GM12878 (cell line): ENCODE results near the gene GALK2. TPM values are rescaled to one million over a fixed set of nuclear protein-coding genes. Genes with fewer than 3 reads are reported as not detected.

Source experiments
- ATAC-seq: fragments of 200-7000 bp; cut with Tn5 transposase; 3 replicates; pipeline ENCODE4 v1.9.1; 2020; ENCODE audit warnings: mild to moderate bottlenecking, moderate library complexity
- BruUV-seq: library from RNA; stranded (reverse); fragments of 400-500 nt; replicated peaks from 2 replicates; lab custom pipeline; 2021; lab: Mats Ljungman, UMichigan
- CTCF ChIA-PET: fragments of 300-600 bp; sonication (Branson Sonifier 250); formaldehyde crosslinking; extraction: SDS; loops from one replicate; lab custom pipeline; 2021; ENCODE audit warnings: inconsistent platforms; lab: Yijun Ruan, JAX
- POLR2A ChIA-PET: fragments of 350-600 bp; formaldehyde crosslinking; extraction: SDS; loops from one replicate; lab custom pipeline; 2021; ENCODE audit warnings: inconsistent platforms; lab: Charles Lee
- RAD21 ChIA-PET: fragments of 300-600 bp; sonication (Branson Sonifier 250); formaldehyde crosslinking; loops from one replicate; lab custom pipeline; 2023; ENCODE audit warnings: antibody characterized with exemption; ENCODE audit not compliant: unreplicated experiment; lab: Charles Lee
- SMC1A ChIA-PET: fragments of 300-600 bp; sonication (Branson Sonifier 250); formaldehyde crosslinking; loops from one replicate; lab custom pipeline; 2023; ENCODE audit not compliant: unreplicated experiment, uncharacterized antibody; lab: Charles Lee
- DNase-seq: peaks from one replicate; pipeline ENCODE4 v3.0.0-alpha.2; 2011; ENCODE audit warnings: low read depth, low spot score
- FAIRE-seq: peaks from 3 replicates; lab custom pipeline; 2011; peaks lifted over from hg19 to GRCh38; lab: Jason Lieb, UNC
- H2AFZ ChIP-seq: 2 replicates; pipeline ENCODE4 v1.6.0; 2011; ENCODE audit warnings: low read depth, low read length, control low read depth; ENCODE audit not compliant: control insufficient read depth
- H3K27ac ChIP-seq: 2 replicates; pipeline ENCODE4 v1.5.1; 2011; ENCODE audit warnings: control low read depth; ENCODE audit not compliant: control insufficient read depth, insufficient read depth
- H3K27me3 ChIP-seq, 2 experiments: replicated peaks in 1 of 2; 2 replicates each; pipeline versions ENCODE4 v1.6.0 to v1.6.1; 2011; ENCODE audit warnings: low read length in 1 of 2; ENCODE audit not compliant: control insufficient read depth in 2 of 2, insufficient read depth in 2 of 2
- H3K36me3 ChIP-seq, 2 experiments: 2 replicates each; pipeline ENCODE4 v1.5.1; 2011; ENCODE audit warnings: low read length in 1 of 2; ENCODE audit not compliant: control insufficient read depth in 2 of 2, insufficient read depth in 2 of 2
- H3K4me1 ChIP-seq: 2 replicates; pipeline ENCODE4 v1.6.1; 2011; ENCODE audit warnings: mild to moderate bottlenecking, low read length, moderate library complexity, mixed read lengths; ENCODE audit not compliant: control insufficient read depth, insufficient read depth
- H3K4me2 ChIP-seq: 2 replicates; pipeline ENCODE4 v1.6.0; 2011; ENCODE audit warnings: control low read depth; ENCODE audit not compliant: control insufficient read depth, insufficient read depth
- H3K4me3 ChIP-seq: fragments of 200-600 bp; sonication (generic); 2 replicates; pipeline ENCODE4 v1.5.1; 2016
- H3K79me2 ChIP-seq: 2 replicates; pipeline ENCODE4 v1.6.0; 2011; ENCODE audit warnings: low read length; ENCODE audit not compliant: control insufficient read depth, insufficient read depth
- H3K9ac ChIP-seq: 2 replicates; pipeline ENCODE4 v1.8.0; 2011; ENCODE audit warnings: low read length, control low read depth, mixed read lengths; ENCODE audit not compliant: control insufficient read depth, insufficient read depth
- H3K9me3 ChIP-seq: replicated peaks from 3 replicates; pipeline ENCODE4 v1.5.1; 2011; ENCODE audit warnings: mild to moderate bottlenecking, low read length; ENCODE audit not compliant: control insufficient read depth, insufficient read depth
- H4K20me1 ChIP-seq: 2 replicates; pipeline ENCODE4 v1.6.0; 2011; ENCODE audit not compliant: control insufficient read depth, insufficient read depth
- BCL11A ChIP-seq: IDR thresholded peaks from 2 replicates; pipeline ENCODE4 v1.6.1; 2011; ENCODE audit warnings: low read depth, low read length
- CBX3 ChIP-seq: fragments of 200-600 bp; sonication (generic); IDR thresholded peaks from 2 replicates; pipeline ENCODE4 v1.6.1; 2016; ENCODE audit warnings: low read depth, borderline replicate concordance
- IRF4 ChIP-seq: IDR thresholded peaks from 2 replicates; pipeline ENCODE4 v1.6.1; 2011; ENCODE audit warnings: low read depth, low read length
- JUND ChIP-seq: IDR thresholded peaks from 2 replicates; pipeline ENCODE4 v1.6.1; 2012; ENCODE audit warnings: low read depth, mild to moderate bottlenecking, low read length, improper control_type of control experiment, moderate library complexity
- NKRF ChIP-seq: fragments of 450-650 bp; conservative IDR thresholded peaks from 2 replicates; pipeline ENCODE4 v1.6.1; 2017; ENCODE audit warnings: mild to moderate bottlenecking, moderate library complexity
- NR2C1 ChIP-seq: fragments of 450-650 bp; IDR thresholded peaks from 2 replicates; pipeline ENCODE4 v1.6.1; 2017; ENCODE audit warnings: antibody characterized with exemption, mild to moderate bottlenecking, moderate library complexity
- PBX3 ChIP-seq: IDR thresholded peaks from 2 replicates; pipeline ENCODE4 v1.6.1; 2011; ENCODE audit warnings: mild to moderate bottlenecking, low read depth, low read length, moderate library complexity; ENCODE audit not compliant: insufficient replicate concordance
- PML ChIP-seq: IDR thresholded peaks from 2 replicates; pipeline ENCODE4 v1.6.1; 2012; ENCODE audit warnings: low read length, inconsistent platforms
- POLR2AphosphoS2 ChIP-seq: IDR thresholded peaks from 2 replicates; pipeline ENCODE4 v1.6.1; 2011; ENCODE audit warnings: low read depth, mild to moderate bottlenecking, low read length, improper control_type of control experiment, moderate library complexity
- SKIL ChIP-seq: fragments of 450-650 bp; IDR thresholded peaks from 2 replicates; pipeline ENCODE4 v1.6.1; 2017; ENCODE audit warnings: mild to moderate bottlenecking, low read depth, inconsistent platforms; ENCODE audit not compliant: poor library complexity, severe bottlenecking
- SRF ChIP-seq, 2 experiments: IDR thresholded peaks; 2 replicates each; pipeline ENCODE4 v1.6.1; 2011; ENCODE audit warnings: low read depth in 2 of 2, low read length in 2 of 2, mild to moderate bottlenecking in 1 of 2, moderate library complexity in 1 of 2
- STAT3 ChIP-seq: IDR thresholded peaks from 2 replicates; pipeline ENCODE4 v1.6.1; 2011; ENCODE audit warnings: low read depth, low read length, improper control_type of control experiment
- TCF3 ChIP-seq: IDR thresholded peaks from 2 replicates; pipeline ENCODE4 v1.6.1; 2012; ENCODE audit warnings: low read depth, mild to moderate bottlenecking, low read length, borderline replicate concordance; ENCODE audit not compliant: insufficient read depth
- ZNF274 ChIP-seq: IDR thresholded peaks from one replicate; pipeline ENCODE4 v1.8.0; 2011; ENCODE audit not compliant: insufficient read length, insufficient read depth
- ZNF622 ChIP-seq: fragments of 450-650 bp; IDR thresholded peaks from 2 replicates; pipeline ENCODE4 v1.6.1; 2017; ENCODE audit warnings: mild to moderate bottlenecking, inconsistent platforms
- WGBS: methylation state at CpG from one replicate; pipeline ENCODE4 v1.1.6; 2016; ENCODE audit warnings: low lambda C conversion rate; ENCODE audit not compliant: insufficient replicate concordance, insufficient coverage; ENCODE audit errors: missing lambda C conversion rate; 5-methylcytosine and 5-hydroxymethylcytosine counted together
- in situ Hi-C: fragments of 300-500 bp; cut with MboI; formaldehyde crosslinking; loops from 9 replicates; pipeline ENCODE4 v1.14.3; 2018; ENCODE audit warnings: mixed read lengths
- intact Hi-C: fragments of 100-400 bp; cut with micrococcal nuclease; formaldehyde crosslinking; loops from one replicate; pipeline ENCODE4 v1.14.2; 2022; ENCODE audit not compliant: unreplicated experiment
- polyA plus RNA-seq, 11 experiments: library from polyadenylated mRNA; depleted of rRNA in 4 of 11; unstranded in 6 of 11; stranded (reverse) in 5 of 11; fragments of >200 nt; fragmentation: Nextera tagmentation in 4 of 11; fragmentation: Illumina TruSeq in 1 of 11; extraction: Ambion mirVana in 4 of 11; extraction: Trizol in 1 of 11; gene quantifications; 1 replicate in 1 of 11; 2 replicates in 10 of 11; pipeline versions ENCODE4 v1.2.1 to v1.2.3, GENCODE V29; 2011 to 2016; ENCODE audit warnings: inconsistent platforms in 2 of 11, missing spikeins in 2 of 11, low read depth in 1 of 11
- total RNA-seq, 4 experiments: library from RNA; depleted of rRNA in 3 of 4; stranded (reverse); fragments of >200 nt in 3 of 4; fragmentation: Illumina TruSeq in 1 of 4; extraction: Trizol in 1 of 4; gene quantifications; 2 replicates each; pipeline versions ENCODE4 v1.2.1 to v1.2.3, GENCODE V29; 2013 to 2021
- TF ChIP-seq, protein P1 (sequence below): fragments of 150-350 bp; IDR thresholded peaks from 2 replicates; pipeline ENCODE4 v1.6.1; 2016; ENCODE audit warnings: low read depth, low read length

Gene GALK2
- total and polyA plus RNA-seq, 10 of the 15 experiments (the other 5 are each of a cell fraction or from before 2014, with no cell fraction given) = 11.9 to 26.7 (median 15.4) TPM

DNA sequence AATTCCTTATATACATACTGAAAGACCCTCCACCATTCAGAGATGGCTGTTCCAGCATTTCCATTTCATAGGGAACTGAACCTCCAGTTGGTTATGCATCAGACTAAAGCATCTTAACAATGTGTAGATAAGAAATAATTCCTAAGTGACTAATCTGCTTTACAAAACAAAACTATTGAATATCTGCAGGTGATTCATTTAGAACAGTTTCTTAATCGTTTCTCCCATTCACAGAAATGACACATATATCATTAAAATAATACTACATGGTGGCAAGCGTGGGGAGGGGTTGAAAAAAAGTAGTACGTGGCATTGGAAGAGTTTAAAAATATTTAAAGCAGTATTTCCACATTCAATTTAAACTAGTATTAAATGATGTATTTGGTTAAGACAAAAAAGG is 34.1 kb upstream of the GALK2 start:
- FAIRE-seq (no peak), DNase-seq (no peak), ATAC-seq (no peak)
- ChIA-PET CTCF (interaction anchor here (1.4 to 2.6 kb wide), 2 partner anchors 10 to 160 kb away, joined by 5 to 21 read pairs; no protein-coding TSS in a partner anchor), SMC1A (interaction anchor here (1.1 to 1.3 kb wide), 2 partner anchors 13 to 172 kb away, joined by 3 read pairs; partner anchors contain the start of gene SHC4), POLR2A (no interaction called here), RAD21 (interaction anchor here (2.7 kb wide), 1 partner anchor 10 kb away, joined by 6 read pairs; no protein-coding TSS in a partner anchor)
- intact Hi-C loops = no loop called here
- no peaks in the 10 kb centered on the region for H3K27me3 ChIP-seq
- no peak overlapping the region for H3K4me2 ChIP-seq
- no peak overlapping the region for H2AFZ ChIP-seq
- H3K27ac ChIP-seq = no peak overlapping the region
- no peaks in the 10 kb centered on the region for H3K9me3 ChIP-seq
- H3K36me3 ChIP-seq = peaks cover 0 to 23% of the 10 kb centered on the region in 2 experiments; a peak in 2 of 4 replicates
- H4K20me1 ChIP-seq = no peaks in the 10 kb centered on the region
- H3K4me3 ChIP-seq = no peak overlapping the region
- no peak overlapping the region for H3K9ac ChIP-seq
- no peaks in the 10 kb centered on the region for H3K79me2 ChIP-seq
- 64% methylated on average over 3 of the region's 3 CpGs for WGBS
- in situ Hi-C loops = no loop called here
- peaks cover 5% of the 10 kb centered on the region; the same call in 1 of the 2 replicates for H3K4me1 ChIP-seq
- BruUV-seq = no TSS peak
- TF ChIP-seq IRF4 (no peak), POLR2AphosphoS2 (no peak), CBX3 (no peak), NKRF (no peak), JUND (no peak), PML (no peak), TCF3 (no peak), NR2C1 (no peak), PBX3 (no peak), SKIL (no peak), ZNF274 (no peak), ZNF622 (no peak), BCL11A (no peak), SRF (IDR thresholded peaks at IDR 0.05; ENCODE audit: low read depth in 2 of 2, low read length in 2 of 2) (no peak), STAT3 (no peak)
- TF ChIP-seq, protein P1, sequence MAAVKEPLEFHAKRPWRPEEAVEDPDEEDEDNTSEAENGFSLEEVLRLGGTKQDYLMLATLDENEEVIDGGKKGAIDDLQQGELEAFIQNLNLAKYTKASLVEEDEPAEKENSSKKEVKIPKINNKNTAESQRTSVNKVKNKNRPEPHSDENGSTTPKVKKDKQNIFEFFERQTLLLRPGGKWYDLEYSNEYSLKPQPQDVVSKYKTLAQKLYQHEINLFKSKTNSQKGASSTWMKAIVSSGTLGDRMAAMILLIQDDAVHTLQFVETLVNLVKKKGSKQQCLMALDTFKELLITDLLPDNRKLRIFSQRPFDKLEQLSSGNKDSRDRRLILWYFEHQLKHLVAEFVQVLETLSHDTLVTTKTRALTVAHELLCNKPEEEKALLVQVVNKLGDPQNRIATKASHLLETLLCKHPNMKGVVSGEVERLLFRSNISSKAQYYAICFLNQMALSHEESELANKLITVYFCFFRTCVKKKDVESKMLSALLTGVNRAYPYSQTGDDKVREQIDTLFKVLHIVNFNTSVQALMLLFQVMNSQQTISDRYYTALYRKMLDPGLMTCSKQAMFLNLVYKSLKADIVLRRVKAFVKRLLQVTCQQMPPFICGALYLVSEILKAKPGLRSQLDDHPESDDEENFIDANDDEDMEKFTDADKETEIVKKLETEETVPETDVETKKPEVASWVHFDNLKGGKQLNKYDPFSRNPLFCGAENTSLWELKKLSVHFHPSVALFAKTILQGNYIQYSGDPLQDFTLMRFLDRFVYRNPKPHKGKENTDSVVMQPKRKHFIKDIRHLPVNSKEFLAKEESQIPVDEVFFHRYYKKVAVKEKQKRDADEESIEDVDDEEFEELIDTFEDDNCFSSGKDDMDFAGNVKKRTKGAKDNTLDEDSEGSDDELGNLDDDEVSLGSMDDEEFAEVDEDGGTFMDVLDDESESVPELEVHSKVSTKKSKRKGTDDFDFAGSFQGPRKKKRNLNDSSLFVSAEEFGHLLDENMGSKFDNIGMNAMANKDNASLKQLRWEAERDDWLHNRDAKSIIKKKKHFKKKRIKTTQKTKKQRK = no peak
